ENCODE measurements around the gene AAK1. TPM values are rescaled to one million over a fixed set of nuclear protein-coding genes. Genes with fewer than 3 reads are reported as not detected.

The AAK1 gene
- total RNA-seq, 1 donor from 2014 or later, result 68.2 TPM

DNA sequence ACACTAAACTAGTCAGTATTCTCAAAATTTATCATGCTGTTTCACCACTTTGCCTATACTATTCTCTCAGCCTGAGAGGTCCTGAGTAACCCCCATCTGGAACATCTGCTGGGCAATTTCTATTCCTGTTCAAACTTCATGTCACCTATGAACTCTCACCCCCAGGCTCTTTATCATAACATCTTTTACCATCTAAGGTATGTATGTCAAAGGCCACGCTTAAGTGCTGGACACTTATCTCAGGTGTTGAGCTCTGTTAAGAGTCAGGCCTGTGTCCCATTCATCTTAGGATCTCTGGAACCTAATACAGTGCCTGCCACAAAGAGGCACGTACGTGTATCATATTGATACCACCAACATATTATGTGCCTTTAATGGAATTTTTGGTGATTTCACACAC is 4.9 kb downstream of the AAK1 start:
- H3K9me3 Mint-ChIP-seq (ENCODE audit: unreplicated experiment), result peaks cover 2% of the 10 kb centered on the region
- no peak overlapping the region for H3K4me3 Mint-ChIP-seq (ENCODE audit: unreplicated experiment)
- no peak for DNase-seq
- no peaks in the 10 kb centered on the region for H3K36me3 Mint-ChIP-seq (ENCODE audit: unreplicated experiment)
- H3K4me1 Mint-ChIP-seq (ENCODE audit: low read depth, unreplicated experiment), result peaks cover 11% of the 10 kb centered on the region
- H3K27ac Mint-ChIP-seq (ENCODE audit: unreplicated experiment), result no peak overlapping the region
- TF ChIP-seq, protein P1, sequence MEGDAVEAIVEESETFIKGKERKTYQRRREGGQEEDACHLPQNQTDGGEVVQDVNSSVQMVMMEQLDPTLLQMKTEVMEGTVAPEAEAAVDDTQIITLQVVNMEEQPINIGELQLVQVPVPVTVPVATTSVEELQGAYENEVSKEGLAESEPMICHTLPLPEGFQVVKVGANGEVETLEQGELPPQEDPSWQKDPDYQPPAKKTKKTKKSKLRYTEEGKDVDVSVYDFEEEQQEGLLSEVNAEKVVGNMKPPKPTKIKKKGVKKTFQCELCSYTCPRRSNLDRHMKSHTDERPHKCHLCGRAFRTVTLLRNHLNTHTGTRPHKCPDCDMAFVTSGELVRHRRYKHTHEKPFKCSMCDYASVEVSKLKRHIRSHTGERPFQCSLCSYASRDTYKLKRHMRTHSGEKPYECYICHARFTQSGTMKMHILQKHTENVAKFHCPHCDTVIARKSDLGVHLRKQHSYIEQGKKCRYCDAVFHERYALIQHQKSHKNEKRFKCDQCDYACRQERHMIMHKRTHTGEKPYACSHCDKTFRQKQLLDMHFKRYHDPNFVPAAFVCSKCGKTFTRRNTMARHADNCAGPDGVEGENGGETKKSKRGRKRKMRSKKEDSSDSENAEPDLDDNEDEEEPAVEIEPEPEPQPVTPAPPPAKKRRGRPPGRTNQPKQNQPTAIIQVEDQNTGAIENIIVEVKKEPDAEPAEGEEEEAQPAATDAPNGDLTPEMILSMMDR (IDR thresholded peaks at IDR 0.05; ENCODE audit: partially characterized antibody, unreplicated experiment), result no peak
- H3K27me3 Mint-ChIP-seq (ENCODE audit: unreplicated experiment), result peaks cover 4% of the 10 kb centered on the region

DNA sequence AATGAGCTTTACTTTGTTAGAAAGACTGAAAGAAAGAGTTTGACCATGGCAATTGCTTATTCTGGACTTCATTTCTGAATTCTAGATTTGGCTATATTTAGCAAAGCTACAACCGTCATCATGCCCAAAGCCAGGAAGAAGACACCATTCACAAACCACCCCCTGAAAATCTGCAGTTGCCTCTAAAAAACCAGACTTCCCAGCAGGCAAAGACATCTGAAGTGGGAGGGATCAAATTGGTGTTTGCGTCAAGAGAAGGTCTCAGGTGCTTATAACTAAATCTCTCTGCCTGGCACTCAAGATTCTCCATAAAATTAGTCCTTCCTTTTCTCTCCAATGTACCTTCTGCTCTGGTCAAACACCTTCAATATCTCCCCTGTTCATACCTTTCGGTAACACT is 5.6 kb downstream of the AAK1 start:
- Mint-ChIP-seq H3K9me3 (ENCODE audit: unreplicated experiment) (peaks cover 2% of the 10 kb centered on the region), H3K27ac (ENCODE audit: unreplicated experiment) (no peak overlapping the region), H3K4me3 (ENCODE audit: unreplicated experiment) (no peak overlapping the region), H3K4me1 (ENCODE audit: low read depth, unreplicated experiment) (peaks cover 11% of the 10 kb centered on the region), H3K27me3 (ENCODE audit: unreplicated experiment) (peaks cover 2% of the 10 kb centered on the region), H3K36me3 (ENCODE audit: unreplicated experiment) (no peaks in the 10 kb centered on the region)
- TF ChIP-seq, protein P1 (IDR thresholded peaks at IDR 0.05; ENCODE audit: partially characterized antibody, unreplicated experiment), result no peak
- no peak for DNase-seq

- H3K9me3 Mint-ChIP-seq (ENCODE audit: unreplicated experiment), result no peaks in the 10 kb centered on the region
Measured at GRCh38 chr2:69636395-69636794, 7.1 kb downstream of the AAK1 start.

GRCh38 chr2:69635432-69635831 is 8.1 kb downstream of the AAK1 start:
- TF ChIP-seq, protein P1 (IDR thresholded peaks at IDR 0.05; ENCODE audit: partially characterized antibody, unreplicated experiment), result no peak
- Mint-ChIP-seq H3K36me3 (ENCODE audit: unreplicated experiment) (no peaks in the 10 kb centered on the region), H3K9me3 (ENCODE audit: unreplicated experiment) (no peaks in the 10 kb centered on the region), H3K27me3 (ENCODE audit: unreplicated experiment) (no peaks in the 10 kb centered on the region), H3K4me1 (ENCODE audit: low read depth, unreplicated experiment) (peaks cover 10% of the 10 kb centered on the region), H3K27ac (ENCODE audit: unreplicated experiment) (no peak overlapping the region), H3K4me3 (ENCODE audit: unreplicated experiment) (no peak overlapping the region)
- DNase-seq, result no peak

More at GRCh38 chr2:69636395-69636794, 7.1 kb downstream of the AAK1 start:
- TF ChIP-seq, protein P1 (IDR thresholded peaks at IDR 0.05; ENCODE audit: partially characterized antibody, unreplicated experiment), result no peak
- Mint-ChIP-seq H3K27me3 (ENCODE audit: unreplicated experiment) (no peaks in the 10 kb centered on the region), H3K36me3 (ENCODE audit: unreplicated experiment) (no peaks in the 10 kb centered on the region), H3K27ac (ENCODE audit: unreplicated experiment) (no peak overlapping the region), H3K4me3 (ENCODE audit: unreplicated experiment) (no peak overlapping the region), H3K4me1 (ENCODE audit: low read depth, unreplicated experiment) (peaks cover 10% of the 10 kb centered on the region)
- no peak for DNase-seq

- Mint-ChIP-seq H3K9me3 (ENCODE audit: unreplicated experiment) (no peaks in the 10 kb centered on the region), H3K27ac (ENCODE audit: unreplicated experiment) (no peak overlapping the region), H3K4me1 (ENCODE audit: low read depth, unreplicated experiment) (peaks cover 10% of the 10 kb centered on the region), H3K36me3 (ENCODE audit: unreplicated experiment) (no peaks in the 10 kb centered on the region), H3K27me3 (ENCODE audit: unreplicated experiment) (no peaks in the 10 kb centered on the region), H3K4me3 (ENCODE audit: unreplicated experiment) (no peak overlapping the region)
- TF ChIP-seq, protein P1 (IDR thresholded peaks at IDR 0.05; ENCODE audit: partially characterized antibody, unreplicated experiment), result no peak
- no peak for DNase-seq
Measured at GRCh38 chr2:69634196-69634821, 9.2 kb downstream of the AAK1 start.
